Central memory CD4-positive, alpha-beta T cell (primary cell): ENCODE measurements around the gene TTC33.
A peak's percentile ranks its signal among the peaks of the same experiment; 100 is the strongest.
"Not testable (repeated sequence)": the region's sequence is repeated elsewhere in the genome, so short reads cannot be mapped to it uniquely, and the experiment has no call there.

Experiments
- DNase-seq: peaks from one replicate; pipeline ENCODE4 v3.0.0; 2022

The TTC33 gene

GRCh38 chr5:40649463-40650030 is 106.2 kb downstream of the TTC33 start:
- DNase-seq = peak; percentile 18

GRCh38 chr5:40648150-40648549 is 107.6 kb downstream of the TTC33 start:
- DNase-seq = no peak

- DNase-seq = no peak
Measured at GRCh38 chr5:40646266-40646665, 109.5 kb downstream of the TTC33 start.

GRCh38 chr5:40639531-40639930 is 116.2 kb downstream of the TTC33 start:
- not testable (repeated sequence) for DNase-seq

GRCh38 chr5:40634593-40634992 is 121.2 kb downstream of the TTC33 start:
- DNase-seq = no peak

GRCh38 chr5:40634154-40634553 is 121.6 kb downstream of the TTC33 start:
- no peak for DNase-seq

- DNase-seq = no peak
Measured at GRCh38 chr5:40631236-40631635, 124.5 kb downstream of the TTC33 start.

- no peak for DNase-seq
Measured at GRCh38 chr5:40630126-40630525, 125.6 kb downstream of the TTC33 start.

- no peak for DNase-seq
Measured at GRCh38 chr5:40628407-40628806, 127.4 kb downstream of the TTC33 start.

- no peak for DNase-seq
Measured at GRCh38 chr5:40627706-40628105, 128.1 kb downstream of the TTC33 start.

- DNase-seq = no peak
Measured at GRCh38 chr5:40626801-40627200, 129.0 kb downstream of the TTC33 start.

GRCh38 chr5:40623480-40624420 is 132.0 kb downstream of the TTC33 start:
- DNase-seq = peak; percentile 52

GRCh38 chr5:40622463-40623252 is 133.1 kb downstream of the TTC33 start:
- DNase-seq = no peak

- DNase-seq = no peak
Measured at GRCh38 chr5:40619421-40619820, 136.3 kb downstream of the TTC33 start.

GRCh38 chr5:40618926-40619325 is 136.8 kb downstream of the TTC33 start:
- DNase-seq = no peak

- no peak for DNase-seq
Measured at GRCh38 chr5:40616781-40617180, 139.0 kb downstream of the TTC33 start.

- DNase-seq = peak; percentile 14
Measured at GRCh38 chr5:40615586-40616170, 140.1 kb downstream of the TTC33 start.

GRCh38 chr5:40614923-40615585 is 140.7 kb downstream of the TTC33 start:
- no peak for DNase-seq

- DNase-seq = no peak
Measured at GRCh38 chr5:40614466-40614865, 141.3 kb downstream of the TTC33 start.

GRCh38 chr5:40607202-40607601 is 148.6 kb downstream of the TTC33 start:
- DNase-seq = no peak

GRCh38 chr5:40606077-40606765 is 149.5 kb downstream of the TTC33 start:
- DNase-seq = no peak
